ENCODE results near the gene FXYD4. TPM values are rescaled to one million over a fixed set of nuclear protein-coding genes. Genes with fewer than 3 reads are reported as not detected.

Gene FXYD4
- total RNA-seq, 2 experiments from 2014 or later = not detected

DNA sequence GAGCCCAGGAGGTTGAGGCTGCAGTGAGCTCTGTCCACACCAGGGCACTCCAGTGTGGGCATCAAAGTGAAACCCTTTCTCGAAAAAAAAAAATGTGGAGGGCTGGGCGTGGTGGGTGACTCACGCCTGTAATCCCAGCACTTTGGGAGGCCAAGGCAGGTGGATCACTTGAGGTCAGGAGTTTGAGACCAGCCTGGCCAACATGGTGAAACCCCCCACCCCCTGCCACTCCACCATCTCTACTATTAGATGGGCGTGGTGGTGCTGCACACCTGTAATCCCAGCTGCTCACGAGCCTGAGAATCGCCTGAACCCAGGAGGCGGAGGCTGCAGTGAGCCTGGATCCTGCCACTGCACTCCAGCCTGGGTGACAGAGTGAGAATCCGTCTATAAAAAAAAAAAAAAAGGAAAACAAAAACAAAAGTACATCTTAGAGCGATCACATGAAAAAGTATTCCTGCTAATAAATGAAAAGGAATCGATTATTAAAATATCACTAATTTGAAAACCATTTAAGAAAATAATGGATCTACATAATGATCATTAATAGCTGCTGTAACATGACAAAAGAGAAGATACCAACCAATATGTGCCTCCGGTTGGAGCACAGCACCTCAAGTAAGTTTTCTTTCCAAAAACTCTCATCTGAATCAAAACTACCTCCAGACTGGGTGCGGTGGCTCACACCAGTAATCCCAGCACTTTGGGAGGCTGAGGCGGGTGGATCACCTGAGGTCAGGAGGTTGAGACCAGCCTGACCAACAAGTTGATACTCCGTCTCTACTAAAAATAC lies 32.7 kb downstream of the FXYD4 start:
- ChIA-PET CTCF (ENCODE audit: unreplicated experiment) (no interaction called here), POLR2A (interaction anchor here (0.6 to 1.7 kb wide), 5 partner anchors 10 to 965 kb away, joined by 3 to 7 read pairs (median 5); no protein-coding TSS in a partner anchor)
- H3K4me2 ChIP-seq (ENCODE audit: low read length) = peak overlapping the region; percentile 91
- H3K36me3 ChIP-seq (ENCODE audit: insufficient read depth, low read length) = peaks cover 92% of the 10 kb centered on the region
- no peak for DNase-seq (ENCODE audit: low spot score)
- peaks cover 69% of the 10 kb centered on the region for H3K4me1 ChIP-seq (ENCODE audit: insufficient read depth, low read length, poor library complexity, severe bottlenecking)
- TF ChIP-seq, protein P1, sequence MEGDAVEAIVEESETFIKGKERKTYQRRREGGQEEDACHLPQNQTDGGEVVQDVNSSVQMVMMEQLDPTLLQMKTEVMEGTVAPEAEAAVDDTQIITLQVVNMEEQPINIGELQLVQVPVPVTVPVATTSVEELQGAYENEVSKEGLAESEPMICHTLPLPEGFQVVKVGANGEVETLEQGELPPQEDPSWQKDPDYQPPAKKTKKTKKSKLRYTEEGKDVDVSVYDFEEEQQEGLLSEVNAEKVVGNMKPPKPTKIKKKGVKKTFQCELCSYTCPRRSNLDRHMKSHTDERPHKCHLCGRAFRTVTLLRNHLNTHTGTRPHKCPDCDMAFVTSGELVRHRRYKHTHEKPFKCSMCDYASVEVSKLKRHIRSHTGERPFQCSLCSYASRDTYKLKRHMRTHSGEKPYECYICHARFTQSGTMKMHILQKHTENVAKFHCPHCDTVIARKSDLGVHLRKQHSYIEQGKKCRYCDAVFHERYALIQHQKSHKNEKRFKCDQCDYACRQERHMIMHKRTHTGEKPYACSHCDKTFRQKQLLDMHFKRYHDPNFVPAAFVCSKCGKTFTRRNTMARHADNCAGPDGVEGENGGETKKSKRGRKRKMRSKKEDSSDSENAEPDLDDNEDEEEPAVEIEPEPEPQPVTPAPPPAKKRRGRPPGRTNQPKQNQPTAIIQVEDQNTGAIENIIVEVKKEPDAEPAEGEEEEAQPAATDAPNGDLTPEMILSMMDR (conservative IDR thresholded peaks at IDR 0.05; ENCODE audit: low read length) = no peak
- TF ChIP-seq EZH2phosphoT487 (IDR thresholded peaks at IDR 0.05; ENCODE audit: borderline replicate concordance, low read depth, low read length) = no peak
- BruUV-seq (replicated peaks) = no TSS peak
- peak overlapping the region; percentile 82 for H3K27ac ChIP-seq (ENCODE audit: low read depth, low read length, poor library complexity, severe bottlenecking)
- peaks cover 96% of the 10 kb centered on the region for H3K79me2 ChIP-seq (ENCODE audit: insufficient read depth, low read depth, low read length)
- H3K9me2 ChIP-seq (ENCODE audit: insufficient read depth, low read length) = no peaks in the 10 kb centered on the region
- intact Hi-C loops (cut with micrococcal nuclease; ENCODE audit: unreplicated experiment) = no loop called here
- no peaks in the 10 kb centered on the region for H3K9me3 ChIP-seq (ENCODE audit: low read length)
- H4K20me1 ChIP-seq (ENCODE audit: insufficient read depth, low read length) = peaks cover 49% of the 10 kb centered on the region
- peak overlapping the region; percentile 92 for H3K4me3 ChIP-seq (ENCODE audit: low read depth, low read length, poor library complexity, severe bottlenecking)
- H2AFZ ChIP-seq (ENCODE audit: low read length) = no peak overlapping the region

GRCh38 chr10:43404704-43405084 lies 33.3 kb downstream of the FXYD4 start:
- no peak for DNase-seq (ENCODE audit: low spot score)
- Histone ChIP-seq H3K36me3 (ENCODE audit: insufficient read depth, low read length) (peaks cover 86% of the 10 kb centered on the region), H3K27ac (ENCODE audit: low read depth, low read length, poor library complexity, severe bottlenecking) (peak overlapping the region; percentile 82), H4K20me1 (ENCODE audit: insufficient read depth, low read length) (peaks cover 45% of the 10 kb centered on the region), H3K79me2 (ENCODE audit: insufficient read depth, low read depth, low read length) (peaks cover 94% of the 10 kb centered on the region), H3K9me3 (ENCODE audit: low read length) (no peaks in the 10 kb centered on the region), H3K4me2 (ENCODE audit: low read length) (peak overlapping the region; percentile 91), H2AFZ (ENCODE audit: low read length) (no peak overlapping the region), H3K4me3 (ENCODE audit: low read depth, low read length, poor library complexity, severe bottlenecking) (peak overlapping the region; percentile 92), H3K4me1 (ENCODE audit: insufficient read depth, low read length, poor library complexity, severe bottlenecking) (peaks cover 67% of the 10 kb centered on the region), H3K9me2 (ENCODE audit: insufficient read depth, low read length) (no peaks in the 10 kb centered on the region)
- no peak for TF ChIP-seq EZH2phosphoT487 (IDR thresholded peaks at IDR 0.05; ENCODE audit: borderline replicate concordance, low read depth, low read length)
- TF ChIP-seq, protein P1 (conservative IDR thresholded peaks at IDR 0.05; ENCODE audit: low read length) = no peak
- POLR2A ChIA-PET = interaction anchor here (0.6 to 0.7 kb wide), 3 partner anchors 17 to 964 kb away, joined by 3 to 5 read pairs (median 4); no protein-coding TSS in a partner anchor
- intact Hi-C loops (cut with micrococcal nuclease; ENCODE audit: unreplicated experiment) = no loop called here
- BruUV-seq (replicated peaks) = TSS peak; percentile 18
- CTCF ChIA-PET (ENCODE audit: unreplicated experiment) = no interaction called here

DNA sequence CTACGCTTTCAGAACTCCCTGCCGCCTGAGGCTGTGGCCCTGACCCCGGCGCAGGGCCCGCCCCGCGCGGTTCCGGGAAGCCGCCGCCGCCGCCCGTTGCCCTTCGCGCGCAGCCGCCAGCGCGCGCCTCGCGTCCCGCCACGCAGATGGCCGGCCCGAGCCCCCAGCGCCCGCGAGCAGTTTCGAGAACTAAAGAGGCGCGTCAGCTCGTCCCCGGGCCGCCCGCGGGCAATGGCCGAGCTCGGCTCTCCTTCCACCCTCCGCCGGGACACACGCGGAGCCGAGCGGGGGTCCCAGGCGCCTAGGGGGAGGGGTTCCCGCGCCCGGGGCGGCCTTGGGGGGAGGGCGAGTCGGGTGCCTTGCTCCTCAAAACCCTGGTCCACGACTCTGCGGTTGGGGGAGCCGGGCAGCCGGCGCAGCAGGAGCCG lies 35.7 kb downstream of the FXYD4 start:
- H2AFZ ChIP-seq (ENCODE audit: low read length) = no peak overlapping the region
- POLR2A ChIA-PET = interaction anchor here (0.6 to 1.4 kb wide), 8 partner anchors 9 to 273 kb away, joined by 3 to 13 read pairs (median 4); no protein-coding TSS in a partner anchor
- H3K9me2 ChIP-seq (ENCODE audit: insufficient read depth, low read length) = no peaks in the 10 kb centered on the region
- CTCF ChIA-PET (ENCODE audit: unreplicated experiment) = interaction anchor here (0.6 kb wide), 1 partner anchor 50 kb away, joined by 3 read pairs; no protein-coding TSS in a partner anchor
- TF ChIP-seq EZH2phosphoT487 (IDR thresholded peaks at IDR 0.05; ENCODE audit: borderline replicate concordance, low read depth, low read length) = no peak
- TF ChIP-seq, protein P1 (conservative IDR thresholded peaks at IDR 0.05; ENCODE audit: low read length) = no peak
- H4K20me1 ChIP-seq (ENCODE audit: insufficient read depth, low read length) = peaks cover 25% of the 10 kb centered on the region
- H3K27ac ChIP-seq (ENCODE audit: low read depth, low read length, poor library complexity, severe bottlenecking) = peak overlapping the region; percentile 82
- peaks cover 61% of the 10 kb centered on the region for H3K36me3 ChIP-seq (ENCODE audit: insufficient read depth, low read length)
- peak overlapping the region; percentile 91 for H3K4me2 ChIP-seq (ENCODE audit: low read length)
- intact Hi-C loops (cut with micrococcal nuclease; ENCODE audit: unreplicated experiment) = loop anchor here (1.0 kb wide), 1 partner anchor 10 kb away; no protein-coding TSS in a partner anchor
- BruUV-seq (replicated peaks) = no TSS peak
- no peaks in the 10 kb centered on the region for H3K9me3 ChIP-seq (ENCODE audit: low read length)
- H3K4me1 ChIP-seq (ENCODE audit: insufficient read depth, low read length, poor library complexity, severe bottlenecking) = peaks cover 51% of the 10 kb centered on the region
- H3K79me2 ChIP-seq (ENCODE audit: insufficient read depth, low read depth, low read length) = peaks cover 78% of the 10 kb centered on the region
- peak overlapping the region; percentile 92 for H3K4me3 ChIP-seq (ENCODE audit: low read depth, low read length, poor library complexity, severe bottlenecking)
- DNase-seq (ENCODE audit: low spot score) = peak; percentile 73

Measured in OCI-LY7 (cell line).